ENCODE measurements around the gene FEM1B.
A peak's percentile ranks its signal among the peaks of the same experiment; 100 is the strongest.

FEM1B gene

GRCh38 chr15:68274201-68274848 lies 3.2 kb upstream of the FEM1B start:
- no peak for TF ChIP-seq CTCF (conservative IDR thresholded peaks at IDR 0.05)
- no peak overlapping the region for H3K27ac ChIP-seq

- no peak overlapping the region for H3K27ac ChIP-seq
Observed at GRCh38 chr15:68275165-68275746, 2.3 kb upstream of the FEM1B start.

GRCh38 chr15:68276668-68277067 lies 877 bp upstream of the FEM1B start:
- no peak for TF ChIP-seq CTCF (conservative IDR thresholded peaks at IDR 0.05)

More at GRCh38 chr15:68275165-68275746, 2.3 kb upstream of the FEM1B start:
- no peak for TF ChIP-seq CTCF (conservative IDR thresholded peaks at IDR 0.05)

GRCh38 chr15:68277131-68277602 lies 378 bp upstream of the FEM1B start:
- H3K27ac ChIP-seq: peak overlapping the region; percentile 98
- no peak for TF ChIP-seq CTCF (conservative IDR thresholded peaks at IDR 0.05)

More at GRCh38 chr15:68276668-68277067, 877 bp upstream of the FEM1B start:
- peak overlapping the region; percentile 98 for H3K27ac ChIP-seq

GRCh38 chr15:68278345-68278594 lies 725 bp downstream of the FEM1B start:
- TF ChIP-seq CTCF (conservative IDR thresholded peaks at IDR 0.05): peak; percentile 69
- peak overlapping the region; percentile 98 for H3K27ac ChIP-seq

GRCh38 chr15:68278595-68279405 lies 1.3 kb downstream of the FEM1B start:
- H3K27ac ChIP-seq: peak overlapping the region; percentile 98
- no peak for TF ChIP-seq CTCF (conservative IDR thresholded peaks at IDR 0.05)
